ENCODE results near the gene NTN4. TPM values are rescaled to one million over a fixed set of nuclear protein-coding genes. Genes with fewer than 3 reads are reported as not detected.
"Not testable (repeated sequence)": the region's sequence is repeated elsewhere in the genome, so short reads cannot be mapped to it uniquely, and the experiment has no call there.

The NTN4 gene
- total RNA-seq, 1 experiment from 2014 or later = 4.4 TPM

GRCh38 chr12:95640516-95640915 is 150.0 kb downstream of the NTN4 start:
- in situ Hi-C loops (cut with HindIII; ENCODE audit: low sequenced_read_pairs) = no loop called here

DNA sequence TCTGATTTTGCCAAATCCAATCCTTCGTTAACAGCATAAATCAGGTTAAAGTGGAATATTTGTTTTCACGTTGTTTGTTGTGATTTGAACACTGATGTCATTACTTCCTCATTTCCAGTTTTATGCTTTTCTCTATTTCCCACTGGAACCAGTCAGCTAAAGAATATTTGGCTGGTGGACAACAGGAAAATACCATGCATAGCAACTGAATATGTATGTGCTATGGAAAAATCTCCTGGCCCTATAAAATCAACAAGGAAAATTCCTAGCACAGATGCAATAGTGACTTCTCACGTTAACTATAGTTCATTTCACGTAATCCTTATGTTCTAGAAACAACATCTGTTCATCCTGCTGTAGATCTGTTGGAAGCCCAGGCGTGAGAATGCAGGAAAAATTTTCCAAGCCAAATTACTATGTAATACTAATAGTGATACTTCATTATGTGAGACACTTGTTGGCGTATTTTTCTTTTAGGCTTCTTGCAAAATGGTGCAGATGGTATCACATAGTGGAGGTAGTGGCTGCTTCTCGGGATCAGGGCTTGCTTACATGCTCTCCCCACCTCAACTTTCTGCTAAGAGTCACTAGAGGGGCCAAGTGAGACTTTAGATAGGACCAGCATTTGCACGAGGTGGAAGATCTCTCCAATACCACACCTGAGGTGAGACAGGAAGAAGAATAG is 153.0 kb downstream of the NTN4 start:
- DNase-seq (ENCODE audit: low spot score) = no peak
- in situ Hi-C loops (cut with HindIII; ENCODE audit: low sequenced_read_pairs) = no loop called here

More at GRCh38 chr12:95640516-95640915, 150.0 kb downstream of the NTN4 start:
- no peak for DNase-seq (ENCODE audit: low spot score)

DNA sequence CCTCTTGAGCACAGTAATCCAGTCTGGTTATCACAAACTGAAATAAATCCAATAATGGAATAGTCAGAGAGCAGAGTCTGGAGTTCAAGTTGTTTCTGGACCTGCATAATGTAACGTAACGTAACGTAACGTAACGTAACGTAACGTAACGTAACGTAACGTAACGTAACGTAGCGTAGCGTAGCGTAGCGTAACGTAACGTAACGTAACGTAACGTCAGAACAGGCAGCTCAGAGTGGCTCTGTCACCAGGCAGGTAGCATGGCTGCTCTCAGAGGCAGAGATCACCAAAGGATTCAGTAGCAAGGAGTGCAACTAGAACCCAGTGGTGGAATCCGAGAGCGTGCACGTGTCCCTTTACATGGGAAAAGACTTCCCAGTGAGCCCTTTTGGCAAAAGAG is 153.6 kb downstream of the NTN4 start:
- DNase-seq (ENCODE audit: low spot score) = no peak
- in situ Hi-C loops (cut with HindIII; ENCODE audit: low sequenced_read_pairs) = no loop called here

DNA sequence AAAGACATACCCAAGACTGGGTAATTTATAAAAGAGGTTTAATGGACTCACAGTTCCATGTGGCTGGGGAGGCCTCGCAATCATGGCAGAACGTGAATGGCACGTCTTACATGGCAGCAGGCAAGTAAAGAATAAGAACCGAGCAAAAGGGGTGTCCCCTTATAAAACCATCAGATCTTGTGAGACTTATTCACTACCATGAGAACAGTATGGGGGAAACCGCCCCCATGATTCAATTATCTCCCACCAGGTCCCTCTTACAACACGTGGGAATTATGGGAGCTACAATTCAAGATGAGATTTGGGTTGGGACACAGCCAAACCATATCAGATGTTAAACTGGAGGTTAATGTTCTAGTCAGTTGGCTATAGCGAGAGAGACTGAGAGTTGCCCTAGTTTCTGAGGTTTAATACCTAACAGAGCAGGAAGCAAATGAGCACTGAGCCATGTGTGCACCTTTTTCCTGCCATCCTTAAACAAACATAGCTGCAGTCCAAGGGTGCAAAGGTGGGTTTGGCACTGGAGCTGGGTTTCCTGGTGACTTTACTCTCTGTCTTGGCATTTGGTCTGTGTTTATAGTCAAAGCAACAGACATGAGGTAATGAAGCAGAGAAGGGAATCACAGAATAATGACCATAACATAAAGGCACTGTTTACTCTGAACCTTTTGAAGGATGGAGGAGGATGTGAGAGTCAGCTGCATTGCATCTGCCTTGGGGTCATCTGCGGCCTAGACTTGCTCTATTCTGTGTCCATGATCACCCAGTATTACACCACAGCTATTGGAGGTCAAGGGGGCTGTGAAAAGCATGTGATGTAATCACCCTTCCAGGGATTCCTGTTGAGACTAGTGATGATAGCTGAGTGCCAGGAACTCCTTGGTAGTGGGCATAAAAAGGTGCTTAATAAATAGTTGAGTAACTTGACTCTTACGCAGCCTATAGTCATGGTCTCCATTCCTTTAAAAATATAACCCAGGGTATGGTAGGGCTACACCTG is 155.6 kb downstream of the NTN4 start:
- in situ Hi-C loops (cut with HindIII; ENCODE audit: low sequenced_read_pairs) = no loop called here

DNA sequence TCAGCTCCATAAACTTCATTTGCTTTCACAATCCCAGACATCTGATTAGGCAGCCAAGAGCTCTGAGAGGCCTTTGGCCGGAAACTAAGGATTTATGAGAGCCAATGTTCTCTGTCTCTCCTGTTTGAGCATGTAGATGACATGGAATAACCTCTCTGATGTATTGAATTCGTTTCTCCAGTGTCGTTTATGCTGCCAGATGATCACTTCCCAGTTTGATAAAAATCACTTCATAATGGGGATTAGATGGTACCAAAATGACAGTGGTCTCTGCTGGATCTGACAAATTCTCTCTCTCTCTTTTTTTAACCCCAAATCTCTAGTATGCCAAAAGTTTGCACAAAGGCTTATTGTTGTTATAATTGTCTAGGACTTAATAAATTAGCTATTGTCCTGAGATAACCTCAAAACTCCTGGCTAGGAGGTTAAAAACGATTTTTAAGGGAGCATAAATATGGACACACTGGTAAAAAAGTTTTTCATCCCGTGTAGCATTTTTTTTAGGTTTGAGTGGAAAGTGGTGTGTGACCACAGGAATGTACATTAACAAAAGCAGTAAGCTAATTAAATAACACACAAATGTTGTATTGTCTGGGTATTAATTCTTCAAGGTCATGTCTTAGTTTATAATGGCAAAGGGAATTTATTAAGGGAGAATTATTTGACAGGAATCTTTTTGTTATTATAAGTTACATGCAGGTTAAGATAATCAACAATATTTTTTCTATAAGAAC is 156.7 kb downstream of the NTN4 start:
- in situ Hi-C loops (cut with HindIII; ENCODE audit: low sequenced_read_pairs) = no loop called here
- DNase-seq (ENCODE audit: low spot score) = no peak

More for the DNA sequence above, 155.6 kb downstream of the NTN4 start:
- DNase-seq (ENCODE audit: low spot score) = no peak

DNA sequence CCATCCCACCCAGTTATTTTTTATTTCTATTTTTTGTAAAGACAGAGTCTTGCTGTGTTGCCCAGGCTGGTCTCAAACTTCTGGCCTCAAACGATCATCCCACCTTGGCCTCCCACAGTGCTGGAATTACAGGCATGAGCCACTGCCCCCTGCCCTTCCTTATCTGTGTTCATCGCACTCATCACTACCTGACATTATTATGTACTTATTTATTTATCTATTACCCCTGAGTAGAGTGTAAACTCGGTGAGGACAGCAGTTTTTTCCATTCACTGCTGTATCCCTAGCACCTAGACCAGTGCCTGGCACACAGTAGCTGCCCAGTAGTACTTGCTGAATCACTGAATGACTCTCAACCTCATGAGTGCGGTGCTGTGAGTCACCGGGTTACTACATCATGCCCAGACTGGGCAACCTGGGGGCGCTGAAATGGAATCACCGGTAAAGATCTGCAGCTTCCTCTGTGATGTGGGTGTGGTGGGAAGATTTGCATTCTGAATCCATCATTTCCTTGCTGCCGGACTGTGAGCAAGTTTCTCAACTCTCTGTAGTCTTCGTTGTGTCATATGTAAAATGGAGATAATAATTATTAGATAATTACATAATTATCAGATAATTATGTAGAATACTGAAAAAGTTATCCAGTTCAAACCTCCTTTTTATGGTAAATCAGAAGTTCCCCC is 157.4 kb downstream of the NTN4 start:
- DNase-seq (ENCODE audit: low spot score) = no peak

DNA sequence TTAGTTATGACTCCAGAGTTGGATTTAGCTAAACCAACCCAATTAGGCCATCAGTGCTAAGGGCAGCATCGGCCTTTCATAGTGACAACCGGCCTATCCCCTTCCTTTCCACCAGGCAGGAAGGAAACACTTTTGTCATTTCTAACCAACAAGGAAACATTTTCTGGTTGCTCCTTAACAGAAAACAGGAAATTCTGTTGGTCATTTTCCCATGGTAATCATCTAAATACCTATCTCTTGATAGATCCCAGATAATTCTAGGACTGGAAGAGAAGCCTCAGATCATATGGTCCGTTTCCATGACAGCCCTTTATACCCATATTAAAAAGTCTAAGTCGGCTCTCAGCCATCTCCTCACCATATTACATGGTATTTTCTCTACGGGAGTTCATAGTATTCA is 160.1 kb downstream of the NTN4 start:
- in situ Hi-C loops (cut with HindIII; ENCODE audit: low sequenced_read_pairs) = no loop called here

More for the DNA sequence above, 157.4 kb downstream of the NTN4 start:
- in situ Hi-C loops (cut with HindIII; ENCODE audit: low sequenced_read_pairs) = no loop called here

DNA sequence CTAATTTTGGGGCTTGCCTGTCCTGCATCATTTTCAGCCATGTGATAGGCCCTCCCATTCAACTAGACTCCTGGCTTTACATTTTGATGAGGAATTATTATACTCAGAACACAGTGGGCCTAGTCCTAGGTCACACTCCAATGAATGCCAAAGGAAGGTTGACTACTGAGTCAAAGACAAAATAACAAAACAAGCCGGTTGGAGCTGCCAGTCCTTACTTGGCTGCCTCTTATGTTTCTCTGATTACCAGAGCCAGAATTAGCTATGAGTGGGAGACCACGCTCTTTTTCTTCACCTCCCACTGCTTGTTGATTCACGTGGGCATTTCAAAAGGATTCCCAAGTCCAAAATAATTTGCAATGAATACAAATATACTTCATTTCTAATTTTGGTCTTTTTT is 161.2 kb downstream of the NTN4 start:
- in situ Hi-C loops (cut with HindIII; ENCODE audit: low sequenced_read_pairs) = no loop called here

More for the DNA sequence above, 160.1 kb downstream of the NTN4 start:
- no peak for DNase-seq (ENCODE audit: low spot score)

DNA sequence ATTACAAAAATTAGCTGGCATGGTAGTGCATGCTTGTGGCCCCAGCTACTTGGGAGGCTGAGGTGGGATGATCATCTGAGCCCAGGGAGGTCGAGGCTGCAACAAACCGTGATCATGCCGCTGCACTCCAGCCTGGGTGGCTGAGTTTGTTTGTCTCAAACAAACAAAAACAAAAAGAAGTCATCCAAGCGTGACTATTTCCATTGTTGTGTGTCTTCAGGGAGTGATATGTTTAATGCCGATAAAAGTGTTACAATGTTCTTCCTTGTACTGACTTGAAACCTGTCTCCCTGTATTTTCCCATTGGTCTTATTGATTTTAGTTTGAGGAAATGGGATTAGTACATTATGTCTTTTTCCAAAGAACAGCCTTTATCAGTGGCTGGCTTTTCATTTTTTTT is 163.7 kb downstream of the NTN4 start:
- in situ Hi-C loops (cut with HindIII; ENCODE audit: low sequenced_read_pairs) = no loop called here
- DNase-seq (ENCODE audit: low spot score) = no peak

More for the DNA sequence above, 161.2 kb downstream of the NTN4 start:
- peak; percentile 5 for DNase-seq (ENCODE audit: low spot score)

- in situ Hi-C loops (cut with HindIII; ENCODE audit: low sequenced_read_pairs) = no loop called here
- DNase-seq (ENCODE audit: low spot score) = no peak
These were observed 165.6 kb downstream of the NTN4 start for GRCh38 chr12:95625012-95625411.

GRCh38 chr12:95624589-95624988 is 166.0 kb downstream of the NTN4 start:
- in situ Hi-C loops (cut with HindIII; ENCODE audit: low sequenced_read_pairs) = no loop called here
- no peak for DNase-seq (ENCODE audit: low spot score)

- in situ Hi-C loops (cut with HindIII; ENCODE audit: low sequenced_read_pairs) = no loop called here
- peak; percentile 41 for DNase-seq (ENCODE audit: low spot score)
These were observed 166.9 kb downstream of the NTN4 start for GRCh38 chr12:95623554-95624170.

- in situ Hi-C loops (cut with HindIII; ENCODE audit: low sequenced_read_pairs) = no loop called here
- no peak for DNase-seq (ENCODE audit: low spot score)
These were observed 167.7 kb downstream of the NTN4 start for GRCh38 chr12:95622879-95623278.

- in situ Hi-C loops (cut with HindIII; ENCODE audit: low sequenced_read_pairs) = no loop called here
- no peak for DNase-seq (ENCODE audit: low spot score)
These were observed 168.8 kb downstream of the NTN4 start for GRCh38 chr12:95621725-95622124.

DNA sequence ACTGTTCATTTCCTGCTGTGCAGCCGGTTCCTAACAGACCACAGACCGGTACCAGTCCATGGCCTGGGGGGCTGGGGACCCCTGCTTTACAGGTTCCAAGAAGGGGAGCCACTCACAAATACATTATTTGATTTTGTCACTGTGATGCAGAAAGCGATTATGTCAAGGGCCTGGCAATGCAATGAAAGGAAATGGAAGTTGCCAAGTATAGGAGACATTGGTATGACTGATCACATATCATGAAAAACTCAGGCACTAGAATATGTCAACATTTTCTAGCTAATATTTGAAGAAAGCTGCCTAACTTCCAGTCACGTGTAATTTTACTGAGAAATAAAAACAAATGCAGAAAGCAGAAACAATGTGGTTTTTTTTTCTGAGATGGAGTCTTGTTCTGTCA is 170.4 kb downstream of the NTN4 start:
- in situ Hi-C loops (cut with HindIII; ENCODE audit: low sequenced_read_pairs) = no loop called here
- no peak for DNase-seq (ENCODE audit: low spot score)

GRCh38 chr12:95616470-95616869 is 174.1 kb downstream of the NTN4 start:
- DNase-seq (ENCODE audit: low spot score); in situ Hi-C loops (cut with HindIII; ENCODE audit: low sequenced_read_pairs): not testable (repeated sequence)

DNA sequence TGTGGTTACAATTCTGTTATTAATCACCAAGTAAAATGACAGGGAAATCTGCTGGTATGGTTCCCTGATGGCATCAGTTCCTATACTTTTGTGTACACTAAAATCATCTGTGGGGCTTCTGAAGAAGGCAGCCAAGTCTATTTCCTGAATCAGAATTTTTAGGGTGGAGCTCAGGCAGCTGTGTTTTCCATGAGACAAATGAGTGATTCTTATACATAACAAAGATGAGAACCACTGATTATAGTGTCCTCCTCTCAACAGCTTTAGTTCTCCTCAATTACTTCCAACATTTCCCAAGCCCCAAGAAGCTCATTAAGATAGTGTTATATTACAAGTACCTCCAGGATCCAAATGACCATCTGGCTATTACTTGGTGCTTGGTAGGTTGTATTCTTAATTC is 174.8 kb downstream of the NTN4 start:
- in situ Hi-C loops (cut with HindIII; ENCODE audit: low sequenced_read_pairs) = no loop called here

GRCh38 chr12:95614390-95614982 is 176.1 kb downstream of the NTN4 start:
- DNase-seq (ENCODE audit: low spot score) = no peak
- in situ Hi-C loops (cut with HindIII; ENCODE audit: low sequenced_read_pairs) = no loop called here

More for the DNA sequence above, 174.8 kb downstream of the NTN4 start:
- no peak for DNase-seq (ENCODE audit: low spot score)
